ENCODE results near the gene NTM. TPM values are rescaled to one million over a fixed set of nuclear protein-coding genes. Genes with fewer than 3 reads are reported as not detected.

Gene NTM
- total RNA-seq, 1 experiment from 2014 or later = not detected

DNA sequence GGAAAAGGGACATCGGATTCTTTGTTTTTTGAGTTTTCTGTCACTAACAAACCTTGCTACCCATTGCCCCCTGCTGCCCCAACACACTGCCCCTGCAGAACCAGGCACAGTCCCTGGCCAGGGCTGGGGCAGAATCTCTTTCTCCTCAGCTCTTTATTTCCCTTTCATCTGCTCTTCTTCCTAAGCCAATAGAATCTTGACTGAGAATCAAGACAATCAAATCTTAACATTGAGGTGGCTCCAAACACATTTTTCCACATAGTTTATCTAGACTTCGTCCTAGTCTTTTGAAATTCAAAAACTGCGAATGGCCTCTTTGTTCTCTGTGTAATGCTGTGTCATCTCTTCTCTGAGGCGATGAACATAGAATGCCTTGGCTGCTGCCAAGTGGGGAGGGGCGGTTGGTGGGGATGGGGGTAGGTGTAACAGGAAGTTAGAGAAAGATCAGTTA lies 16.1 kb upstream of the NTM start:
- no peak overlapping the region for H2AFZ ChIP-seq (ENCODE audit: low read depth, low read length, poor library complexity, severe bottlenecking)
- ATAC-seq = no peak
- no TSS peak for BruUV-seq (replicated peaks)
- no peak overlapping the region for H3K27ac ChIP-seq (ENCODE audit: low read depth, low read length)
- no peak overlapping the region for H3K4me2 ChIP-seq (ENCODE audit: low read length)
- no peaks in the 10 kb centered on the region for H3K36me3 ChIP-seq (ENCODE audit: control insufficient read depth in 1 of 2, insufficient read depth in 2 of 2, low read length in 2 of 2)
- intact Hi-C loops (cut with micrococcal nuclease) = no loop called here
- ChIA-PET RAD21 (ENCODE audit: low non-redundant PET in 1 of 2, low total read pairs in 2 of 2, uncharacterized antibody in 2 of 2, unreplicated experiment in 2 of 2) (no interaction called here), CTCF (no interaction called here), POLR2A (no interaction called here)
- H3K79me2 ChIP-seq (ENCODE audit: insufficient read depth, low read length) = no peaks in the 10 kb centered on the region
- H3K4me1 ChIP-seq (ENCODE audit: control insufficient read depth in 1 of 2, insufficient read depth in 2 of 2, low read length in 2 of 2) = no peaks in the 10 kb centered on the region
- no peaks in the 10 kb centered on the region for H3K27me3 ChIP-seq (ENCODE audit: insufficient read depth, low read length)
- no peaks in the 10 kb centered on the region for H4K20me1 ChIP-seq (ENCODE audit: insufficient read depth)
- TF ChIP-seq ZFX (IDR thresholded peaks at IDR 0.05) (no peak), EZH2phosphoT487 (IDR thresholded peaks at IDR 0.05; ENCODE audit: borderline replicate concordance) (no peak), CEBPB (IDR thresholded peaks at IDR 0.05; ENCODE audit: low read depth) (no peak), CBX3 (IDR thresholded peaks at IDR 0.05; ENCODE audit: low read depth) (no peak), ELF1 (IDR thresholded peaks at IDR 0.05; ENCODE audit: borderline replicate concordance, low read depth) (no peak), POLR2AphosphoS5 (IDR thresholded peaks at IDR 0.05; ENCODE audit: low read depth, low read length) (no peak), SP1 (IDR thresholded peaks at IDR 0.05; ENCODE audit: low read depth) (no peak), JUND (IDR thresholded peaks at IDR 0.05) (no peak), SRF (IDR thresholded peaks at IDR 0.05; ENCODE audit: low read depth) (no peak), EZH2 (IDR thresholded peaks at IDR 0.05) (no peak), YY1 (IDR thresholded peaks at IDR 0.05; ENCODE audit: extremely low read depth, insufficient replicate concordance, low read depth, low read length) (no peak), RAD21 (IDR thresholded peaks at IDR 0.05; ENCODE audit: low read depth) (no peak), EGR1 (IDR thresholded peaks at IDR 0.05; ENCODE audit: low read depth) (no peak), SIN3A (IDR thresholded peaks at IDR 0.05; ENCODE audit: low read depth) (no peak), TCF7L2 (IDR thresholded peaks at IDR 0.05; ENCODE audit: borderline replicate concordance, extremely low read depth, insufficient read depth, insufficient read length) (no peak), ZNF274 (IDR thresholded peaks at IDR 0.05; ENCODE audit: low read depth, low read length) (no peak)
- TF ChIP-seq, protein P1, sequence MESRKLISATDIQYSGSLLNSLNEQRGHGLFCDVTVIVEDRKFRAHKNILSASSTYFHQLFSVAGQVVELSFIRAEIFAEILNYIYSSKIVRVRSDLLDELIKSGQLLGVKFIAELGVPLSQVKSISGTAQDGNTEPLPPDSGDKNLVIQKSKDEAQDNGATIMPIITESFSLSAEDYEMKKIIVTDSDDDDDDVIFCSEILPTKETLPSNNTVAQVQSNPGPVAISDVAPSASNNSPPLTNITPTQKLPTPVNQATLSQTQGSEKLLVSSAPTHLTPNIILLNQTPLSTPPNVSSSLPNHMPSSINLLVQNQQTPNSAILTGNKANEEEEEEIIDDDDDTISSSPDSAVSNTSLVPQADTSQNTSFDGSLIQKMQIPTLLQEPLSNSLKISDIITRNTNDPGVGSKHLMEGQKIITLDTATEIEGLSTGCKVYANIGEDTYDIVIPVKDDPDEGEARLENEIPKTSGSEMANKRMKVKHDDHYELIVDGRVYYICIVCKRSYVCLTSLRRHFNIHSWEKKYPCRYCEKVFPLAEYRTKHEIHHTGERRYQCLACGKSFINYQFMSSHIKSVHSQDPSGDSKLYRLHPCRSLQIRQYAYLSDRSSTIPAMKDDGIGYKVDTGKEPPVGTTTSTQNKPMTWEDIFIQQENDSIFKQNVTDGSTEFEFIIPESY (IDR thresholded peaks at IDR 0.05; ENCODE audit: extremely low read depth, insufficient replicate concordance, low read length) = no peak
- TF ChIP-seq, protein P2, sequence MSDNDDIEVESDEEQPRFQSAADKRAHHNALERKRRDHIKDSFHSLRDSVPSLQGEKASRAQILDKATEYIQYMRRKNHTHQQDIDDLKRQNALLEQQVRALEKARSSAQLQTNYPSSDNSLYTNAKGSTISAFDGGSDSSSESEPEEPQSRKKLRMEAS (IDR thresholded peaks at IDR 0.05) = no peak
- TF ChIP-seq, protein P3, sequence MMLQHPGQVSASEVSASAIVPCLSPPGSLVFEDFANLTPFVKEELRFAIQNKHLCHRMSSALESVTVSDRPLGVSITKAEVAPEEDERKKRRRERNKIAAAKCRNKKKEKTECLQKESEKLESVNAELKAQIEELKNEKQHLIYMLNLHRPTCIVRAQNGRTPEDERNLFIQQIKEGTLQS (IDR thresholded peaks at IDR 0.05) = no peak
- DNase-seq (ENCODE audit: low read depth, low spot score) = no peak
- no peak overlapping the region for H3K4me3 ChIP-seq (replicated peaks in 1 of 2; ENCODE audit: low read depth in 1 of 2, low read length in 2 of 2)
- H3K9me3 ChIP-seq (ENCODE audit: control insufficient read depth in 1 of 2, insufficient read depth in 1 of 2, low read depth in 1 of 2, low read length in 2 of 2) = peaks cover under 1 to 13% of the 10 kb centered on the region in 2 experiments; a peak in 2 of 4 replicates
- H3K9me2 ChIP-seq (ENCODE audit: insufficient read depth) = no peaks in the 10 kb centered on the region
- H3K9ac ChIP-seq (ENCODE audit: low read length) = no peak overlapping the region

Measured in HCT116 (cell line).